ENCODE results near the gene ZDBF2.

ZDBF2 gene

DNA sequence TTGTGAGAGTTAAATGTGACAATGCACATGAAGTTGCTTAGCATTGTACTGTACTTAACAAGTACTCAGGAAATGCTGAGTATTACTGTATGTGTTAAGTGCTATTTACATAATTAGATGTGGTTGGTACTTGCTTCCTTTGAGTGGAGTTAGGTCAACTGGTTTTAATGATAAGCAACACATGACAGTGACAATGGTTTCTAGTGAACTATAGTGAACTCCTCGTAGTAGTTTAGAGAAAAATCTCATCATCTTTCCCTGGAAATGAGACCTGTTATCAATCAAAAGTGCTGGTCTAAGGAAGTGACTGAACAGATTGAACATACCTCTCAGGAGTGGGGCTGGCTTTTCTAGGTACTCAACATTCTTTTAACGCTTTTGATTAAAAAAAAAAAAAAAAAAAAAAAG is 29.2 kb upstream of the ZDBF2 start:
- Histone ChIP-seq H3K4me1 (no peaks in the 10 kb centered on the region), H3K27me3 (peaks cover 0 to 3% of the 10 kb centered on the region in 2 donors), H3K36me3 (no peaks in the 10 kb centered on the region), H3K27ac (no peak overlapping the region), H3K9me3 (no peaks in the 10 kb centered on the region), H3K4me3 (no peak overlapping the region)
- intact Hi-C loops (cut with DNase I; ENCODE audit: low total_unique reads) = no loop called here
- DNase-seq = no peak
- TF ChIP-seq, protein P1, sequence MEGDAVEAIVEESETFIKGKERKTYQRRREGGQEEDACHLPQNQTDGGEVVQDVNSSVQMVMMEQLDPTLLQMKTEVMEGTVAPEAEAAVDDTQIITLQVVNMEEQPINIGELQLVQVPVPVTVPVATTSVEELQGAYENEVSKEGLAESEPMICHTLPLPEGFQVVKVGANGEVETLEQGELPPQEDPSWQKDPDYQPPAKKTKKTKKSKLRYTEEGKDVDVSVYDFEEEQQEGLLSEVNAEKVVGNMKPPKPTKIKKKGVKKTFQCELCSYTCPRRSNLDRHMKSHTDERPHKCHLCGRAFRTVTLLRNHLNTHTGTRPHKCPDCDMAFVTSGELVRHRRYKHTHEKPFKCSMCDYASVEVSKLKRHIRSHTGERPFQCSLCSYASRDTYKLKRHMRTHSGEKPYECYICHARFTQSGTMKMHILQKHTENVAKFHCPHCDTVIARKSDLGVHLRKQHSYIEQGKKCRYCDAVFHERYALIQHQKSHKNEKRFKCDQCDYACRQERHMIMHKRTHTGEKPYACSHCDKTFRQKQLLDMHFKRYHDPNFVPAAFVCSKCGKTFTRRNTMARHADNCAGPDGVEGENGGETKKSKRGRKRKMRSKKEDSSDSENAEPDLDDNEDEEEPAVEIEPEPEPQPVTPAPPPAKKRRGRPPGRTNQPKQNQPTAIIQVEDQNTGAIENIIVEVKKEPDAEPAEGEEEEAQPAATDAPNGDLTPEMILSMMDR (IDR thresholded peaks at IDR 0.05) = no peak

DNA sequence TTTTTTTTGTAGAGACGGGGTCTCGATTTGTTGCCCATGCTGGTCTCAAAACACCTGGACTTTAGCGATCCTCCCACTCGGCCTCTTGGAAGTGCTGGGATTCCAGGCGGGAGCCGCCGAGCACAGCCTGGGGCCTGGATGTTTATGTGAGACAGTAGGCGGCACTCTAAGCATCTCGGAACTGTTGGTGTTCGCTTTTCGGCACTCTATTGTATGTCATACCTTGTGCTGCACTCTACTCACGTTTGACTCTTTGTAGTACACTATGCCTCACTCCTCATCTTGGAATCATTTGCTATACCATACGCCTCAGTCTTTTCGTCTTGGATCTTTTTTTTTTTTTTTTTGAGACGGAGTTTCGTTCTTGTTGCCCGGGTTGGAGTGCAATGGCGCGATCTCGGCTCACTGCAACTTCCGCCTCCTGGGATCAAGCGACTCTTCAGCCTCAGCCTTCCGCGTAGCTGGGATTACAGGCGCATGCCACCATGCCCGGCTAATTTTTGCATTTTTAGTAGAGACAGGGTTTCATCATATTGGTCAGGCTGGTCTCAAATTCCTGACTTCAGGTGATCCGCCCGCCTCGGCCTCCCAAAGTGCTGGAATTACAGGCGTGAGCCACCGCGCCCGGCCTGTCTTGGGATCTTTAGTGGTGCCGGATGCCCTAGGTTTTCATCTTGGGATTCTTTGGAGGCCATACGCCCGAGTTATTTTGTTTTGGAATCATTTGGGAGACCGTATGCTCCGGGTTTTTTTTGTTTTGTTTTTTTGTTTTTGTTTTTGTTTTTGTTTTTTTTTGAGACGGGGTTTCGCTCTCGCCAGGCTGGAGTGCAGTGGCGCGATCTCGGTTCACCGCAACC is 24.2 kb upstream of the ZDBF2 start:
- intact Hi-C loops (cut with DNase I; ENCODE audit: low total_unique reads) = no loop called here
- peaks cover 0 to 20% of the 10 kb centered on the region in 2 donors for H3K27me3 ChIP-seq
- H3K9me3 ChIP-seq = no peaks in the 10 kb centered on the region
- TF ChIP-seq, protein P1 (IDR thresholded peaks at IDR 0.05) = no peak
- no peak overlapping the region for H3K27ac ChIP-seq
- no peaks in the 10 kb centered on the region for H3K36me3 ChIP-seq
- no peaks in the 10 kb centered on the region for H3K4me1 ChIP-seq
- no peak for DNase-seq
- peak overlapping the region in 1 of 2 donors; percentile 16 for H3K4me3 ChIP-seq

DNA sequence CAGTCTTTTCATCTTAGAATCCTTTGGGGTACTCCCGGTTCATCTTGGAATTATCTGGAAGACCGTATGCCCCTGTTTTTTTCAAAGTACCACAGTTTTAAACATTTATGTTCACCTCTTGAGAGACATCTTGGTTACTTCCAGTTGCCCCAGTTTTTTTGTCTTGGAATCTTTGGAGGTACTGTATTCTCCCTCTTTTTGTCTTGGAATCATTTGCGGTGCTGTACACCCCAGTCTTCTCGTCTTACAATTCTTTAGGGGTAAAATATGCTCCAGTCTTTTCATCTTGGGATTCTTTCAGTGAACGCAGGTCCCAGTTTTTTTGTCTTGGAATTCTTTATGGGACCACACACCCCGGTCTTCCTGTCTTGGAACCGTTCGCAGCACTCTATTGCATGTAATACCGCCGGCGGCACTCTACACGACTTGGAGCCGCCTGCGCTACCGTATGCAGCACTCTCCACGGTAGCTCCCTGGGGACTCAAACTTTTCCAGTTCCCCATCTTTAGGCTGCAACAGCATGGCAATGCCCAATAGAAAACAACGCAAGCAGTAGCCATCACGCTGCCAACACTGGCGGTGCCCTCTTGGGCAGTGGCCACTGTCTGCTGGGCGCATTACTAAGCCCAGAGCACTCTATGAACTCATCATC is 21.2 kb upstream of the ZDBF2 start:
- no peaks in the 10 kb centered on the region for H3K9me3 ChIP-seq
- TF ChIP-seq, protein P1 (IDR thresholded peaks at IDR 0.05) = no peak
- no peak overlapping the region for H3K4me3 ChIP-seq
- H3K27ac ChIP-seq = no peak overlapping the region
- DNase-seq = no peak
- H3K27me3 ChIP-seq = peaks cover 0 to 48% of the 10 kb centered on the region in 2 donors
- no peaks in the 10 kb centered on the region for H3K36me3 ChIP-seq
- no peaks in the 10 kb centered on the region for H3K4me1 ChIP-seq
- intact Hi-C loops (cut with DNase I; ENCODE audit: low total_unique reads) = no loop called here

DNA sequence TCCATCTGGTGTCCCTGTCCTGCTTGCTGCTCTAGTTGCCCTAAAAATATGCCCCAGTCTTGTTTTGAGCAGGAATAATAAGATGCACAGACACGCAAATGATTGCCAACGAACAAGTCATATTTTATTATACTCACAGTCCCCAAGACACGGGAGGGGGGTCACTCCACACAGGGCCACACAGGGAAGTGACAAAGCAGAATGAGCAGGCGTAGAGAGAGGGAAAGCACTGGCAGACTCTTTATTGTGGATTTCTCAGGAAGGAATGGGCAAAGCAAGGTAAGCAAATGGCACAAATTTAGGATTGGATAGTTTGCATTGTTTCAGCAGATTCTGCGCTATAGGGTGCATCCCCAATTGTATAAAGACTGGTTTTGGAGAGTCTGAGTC is 20.7 kb upstream of the ZDBF2 start:
- peaks cover 0 to 49% of the 10 kb centered on the region in 2 donors for H3K27me3 ChIP-seq
- no peaks in the 10 kb centered on the region for H3K9me3 ChIP-seq
- H3K36me3 ChIP-seq = no peaks in the 10 kb centered on the region
- intact Hi-C loops (cut with DNase I; ENCODE audit: low total_unique reads) = no loop called here
- H3K4me3 ChIP-seq = no peak overlapping the region
- DNase-seq = no peak
- TF ChIP-seq, protein P1 (IDR thresholded peaks at IDR 0.05) = no peak
- H3K4me1 ChIP-seq = no peaks in the 10 kb centered on the region
- no peak overlapping the region for H3K27ac ChIP-seq

DNA sequence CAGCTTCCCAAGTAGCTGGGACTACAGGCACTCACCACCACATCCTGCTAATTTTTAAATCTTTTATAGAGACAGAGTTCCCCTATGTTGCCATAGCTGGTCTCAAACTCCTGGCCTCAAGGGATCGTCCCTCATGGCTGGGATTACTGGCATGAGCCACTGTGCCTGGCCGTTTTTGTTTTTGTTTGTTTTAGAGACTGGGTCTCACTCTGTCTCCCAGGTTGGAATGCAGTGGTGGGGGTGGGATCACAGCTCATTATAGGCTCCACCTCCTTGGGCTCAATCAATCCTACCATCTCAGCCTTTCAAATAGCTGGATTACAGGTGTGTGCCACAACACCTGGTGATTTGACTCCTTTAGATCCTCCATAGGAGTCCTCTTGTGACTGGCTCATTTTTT is 19.5 kb upstream of the ZDBF2 start:
- H3K4me3 ChIP-seq = no peak overlapping the region
- intact Hi-C loops (cut with DNase I; ENCODE audit: low total_unique reads) = no loop called here
- no peaks in the 10 kb centered on the region for H3K36me3 ChIP-seq
- TF ChIP-seq, protein P1 (IDR thresholded peaks at IDR 0.05) = no peak
- peaks cover 0 to 59% of the 10 kb centered on the region in 2 donors for H3K27me3 ChIP-seq
- no peaks in the 10 kb centered on the region for H3K4me1 ChIP-seq
- no peak overlapping the region for H3K27ac ChIP-seq
- no peaks in the 10 kb centered on the region for H3K9me3 ChIP-seq
- DNase-seq = no peak

All from tibial artery (tissue), 4 donors.